Measurements from ENCODE around the gene PLXNA2. TPM values are rescaled to one million over a fixed set of nuclear protein-coding genes. Genes with fewer than 3 reads are reported as not detected.

The PLXNA2 gene
- total RNA-seq, 1 experiment from 2014 or later, result 10.2 TPM

- Histone ChIP-seq H3K79me2 (ENCODE audit: low read depth) (no peaks in the 10 kb centered on the region), H2AFZ (no peak overlapping the region), H3K4me1 (replicated peaks; ENCODE audit: insufficient read depth) (no peaks in the 10 kb centered on the region), H3K36me3 (ENCODE audit: low read depth) (no peaks in the 10 kb centered on the region), H3F3A (ENCODE audit: insufficient read depth, low read depth) (no peaks in the 10 kb centered on the region), H3K4me2 (no peak overlapping the region), H3K27me3 (ENCODE audit: insufficient read depth, low read depth) (no peaks in the 10 kb centered on the region), H3K27ac (no peak overlapping the region), H3K4me3 (no peak overlapping the region), H3K9me2 (ENCODE audit: insufficient read depth) (no peaks in the 10 kb centered on the region), H3K9me3 (ENCODE audit: insufficient read depth, low read depth) (no peaks in the 10 kb centered on the region), H4K20me1 (ENCODE audit: insufficient read depth) (no peaks in the 10 kb centered on the region)
- TF ChIP-seq EZH2 (IDR thresholded peaks at IDR 0.05; ENCODE audit: low read depth), result no peak
- no peak for TF ChIP-seq CTCF (conservative IDR thresholded peaks at IDR 0.05)
- ChIA-PET CTCF (no interaction called here), POLR2A (ENCODE audit: unreplicated experiment) (no interaction called here)
- peak in 1 of 2 experiments; percentile 21 for DNase-seq
- BruUV-seq (replicated peaks), result no TSS peak
- intact Hi-C loops (cut with micrococcal nuclease; ENCODE audit: unreplicated experiment), result loop anchor here (10.0 kb wide), 1 partner anchor 1538 kb away; no protein-coding TSS in a partner anchor
These were observed 217.2 kb downstream of the PLXNA2 start for GRCh38 chr1:208026880-208027438.

DNA sequence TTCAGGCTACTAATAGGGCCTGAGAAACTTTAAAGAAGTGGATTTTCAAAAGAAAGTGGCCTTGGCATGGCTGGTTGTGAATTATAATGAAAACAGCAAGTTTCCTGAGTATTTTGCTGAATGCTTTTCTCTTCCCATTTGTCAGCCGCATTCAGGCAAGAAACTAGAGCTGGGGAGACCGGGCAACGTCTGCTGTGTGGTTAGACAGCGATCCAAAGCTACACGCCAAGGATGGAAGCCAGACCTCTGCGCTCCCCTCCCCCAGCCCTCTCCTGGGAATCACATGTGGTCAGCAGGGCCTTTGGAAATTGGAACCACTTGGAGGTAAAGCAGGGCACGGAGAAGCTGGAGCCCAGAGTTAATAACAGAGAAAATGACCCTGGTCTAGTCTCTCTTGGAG, 219.2 kb downstream of the PLXNA2 start:
- Histone ChIP-seq H3K4me3 (no peak overlapping the region), H2AFZ (no peak overlapping the region), H4K20me1 (ENCODE audit: insufficient read depth) (no peaks in the 10 kb centered on the region), H3K9me3 (ENCODE audit: insufficient read depth, low read depth) (no peaks in the 10 kb centered on the region), H3K4me2 (no peak overlapping the region), H3K27me3 (ENCODE audit: insufficient read depth, low read depth) (no peaks in the 10 kb centered on the region), H3K79me2 (ENCODE audit: low read depth) (no peaks in the 10 kb centered on the region), H3K27ac (no peak overlapping the region), H3K4me1 (replicated peaks; ENCODE audit: insufficient read depth) (no peaks in the 10 kb centered on the region), H3F3A (ENCODE audit: insufficient read depth, low read depth) (no peaks in the 10 kb centered on the region), H3K9me2 (ENCODE audit: insufficient read depth) (no peaks in the 10 kb centered on the region), H3K36me3 (ENCODE audit: low read depth) (no peaks in the 10 kb centered on the region)
- POLR2A ChIA-PET (ENCODE audit: unreplicated experiment), result no interaction called here
- no peak for DNase-seq
- no peak for TF ChIP-seq CTCF (conservative IDR thresholded peaks at IDR 0.05)
- intact Hi-C loops (cut with micrococcal nuclease; ENCODE audit: unreplicated experiment), result loop anchor here (10.0 kb wide), 1 partner anchor 1540 kb away; no protein-coding TSS in a partner anchor
- no TSS peak for BruUV-seq (replicated peaks)
- CTCF ChIA-PET, result interaction anchor here (1.1 kb wide), 1 partner anchor 213 kb away, joined by 5 read pairs; no protein-coding TSS in a partner anchor

GRCh38 chr1:208024406-208024805, 219.8 kb downstream of the PLXNA2 start:
- intact Hi-C loops (cut with micrococcal nuclease; ENCODE audit: unreplicated experiment), result loop anchor here (5.0 to 10.0 kb wide), 2 partner anchors 1488 to 1540 kb away; no protein-coding TSS in a partner anchor
- no TSS peak for BruUV-seq (replicated peaks)
- Histone ChIP-seq H3K9me2 (ENCODE audit: insufficient read depth) (no peaks in the 10 kb centered on the region), H3K27ac (no peak overlapping the region), H3F3A (ENCODE audit: insufficient read depth, low read depth) (no peaks in the 10 kb centered on the region), H2AFZ (no peak overlapping the region), H4K20me1 (ENCODE audit: insufficient read depth) (no peaks in the 10 kb centered on the region), H3K36me3 (ENCODE audit: low read depth) (no peaks in the 10 kb centered on the region), H3K4me3 (no peak overlapping the region), H3K4me1 (replicated peaks; ENCODE audit: insufficient read depth) (no peaks in the 10 kb centered on the region), H3K27me3 (ENCODE audit: insufficient read depth, low read depth) (no peaks in the 10 kb centered on the region), H3K79me2 (ENCODE audit: low read depth) (no peaks in the 10 kb centered on the region), H3K9me3 (ENCODE audit: insufficient read depth, low read depth) (no peaks in the 10 kb centered on the region), H3K4me2 (no peak overlapping the region)
- TF ChIP-seq EZH2 (IDR thresholded peaks at IDR 0.05; ENCODE audit: low read depth) (no peak), CTCF (conservative IDR thresholded peaks at IDR 0.05) (no peak)
- ChIA-PET CTCF (interaction anchor here (1.1 kb wide), 1 partner anchor 214 kb away, joined by 5 read pairs; no protein-coding TSS in a partner anchor), POLR2A (ENCODE audit: unreplicated experiment) (no interaction called here)
- peak; percentile 5 to 35 for DNase-seq

All from PC-9 (cell line).